H1 (cell line): Measurements from ENCODE around the gene TLR8. TPM values are rescaled to one million over a fixed set of nuclear protein-coding genes. Genes with fewer than 3 reads are reported as not detected.

Source experiments
- HDAC2 ChIP-seq, 2 experiments: fragments of 300-600 bp in 1 of 2; sonication (generic) in 1 of 2; IDR thresholded peaks; 2 replicates each; pipeline ENCODE4 v1.6.1; 2011 to 2012; ENCODE audit warnings: low read depth in 2 of 2, low read length in 2 of 2, mild to moderate bottlenecking in 2 of 2, moderate library complexity in 2 of 2, borderline replicate concordance in 1 of 2, inconsistent platforms in 1 of 2
- KDM4A ChIP-seq: IDR thresholded peaks from one replicate; pipeline ENCODE4 v1.7.1; 2012; ENCODE audit warnings: low read depth, mild to moderate bottlenecking, moderate library complexity, low read length, inconsistent platforms; ENCODE audit not compliant: severe bottlenecking
- PHF8 ChIP-seq: fragments of 200-600 bp; sonication (generic); conservative IDR thresholded peaks from 2 replicates; pipeline ENCODE4 v1.7.1; 2012; ENCODE audit warnings: low read depth, mild to moderate bottlenecking, inconsistent platforms, low read length, moderate library complexity
- RNF2 ChIP-seq: fragments of 200-900, 300-1000 bp; sonication (generic); IDR thresholded peaks from 2 replicates; pipeline ENCODE4 v1.7.1; 2016; ENCODE audit warnings: borderline replicate concordance, low read depth, mild to moderate bottlenecking, antibody characterized with exemption, low read length; ENCODE audit not compliant: poor library complexity, severe bottlenecking; ENCODE audit errors: missing control alignments
- polyA plus RNA-seq, 7 experiments: library from polyadenylated mRNA; depleted of rRNA in 3 of 7; stranded (reverse) in 5 of 7; unstranded in 2 of 7; fragments of >200 nt in 5 of 7; fragments of 200-250 nt in 2 of 7; gene quantifications; 1 replicate in 5 of 7; 2 replicates in 1 of 7; 4 replicates in 1 of 7; pipeline versions ENCODE4 v1.2.1 to v1.2.3, GENCODE V29; 2011 to 2013; ENCODE audit warnings: missing spikeins in 2 of 7, mixed read lengths in 2 of 7
- total RNA-seq: library from RNA; stranded (reverse); fragmentation: NEBNext Ultra II Directional; extraction: Animal tissue kit (Norgen Biotek cat#: 25700); gene quantifications from 2 replicates; pipeline ENCODE4 v1.2.1, GENCODE V29; 2021

TLR8 gene
- total and polyA plus RNA-seq, 2 of the 8 experiments (the other 6 are each of a cell fraction or from before 2014, with no cell fraction given): not detected

GRCh38 chrX:12903646-12904045, 2.8 kb upstream of the TLR8 start (continued):
- TF ChIP-seq PHF8: no peak
- no peak for TF ChIP-seq RNF2
- TF ChIP-seq HDAC2 (IDR thresholded peaks at IDR 0.05; ENCODE audit: borderline replicate concordance in 1 of 2, low read depth in 2 of 2, low read length in 2 of 2): no peak
- TF ChIP-seq KDM4A: no peak
